Skin epidermis (tissue), 12 donors: ENCODE results near the gene GPR161.
A peak's percentile ranks its signal among the peaks of the same experiment; 100 is the strongest.
"Not testable (repeated sequence)": the region's sequence is repeated elsewhere in the genome, so short reads cannot be mapped to it uniquely, and the experiment has no call there.

Experiments used
- H3K27ac ChIP-seq, 21 experiments: fragments of 200-600 bp; sonication (generic) in 11 of 21; one replicate each; pipeline ENCODE4 v1.5.0; 2020; ENCODE audit warnings: mild to moderate bottlenecking in 3 of 21, inconsistent platforms in 2 of 21, moderate library complexity in 2 of 21
- H3K4me3 ChIP-seq, 7 experiments: fragments of 200-600 bp; sonication (generic) in 2 of 7; one replicate each; pipeline ENCODE4 v1.5.0; 2020; ENCODE audit warnings: inconsistent platforms in 2 of 7, mild to moderate bottlenecking in 2 of 7, moderate library complexity in 1 of 7

The GPR161 gene, protein sequence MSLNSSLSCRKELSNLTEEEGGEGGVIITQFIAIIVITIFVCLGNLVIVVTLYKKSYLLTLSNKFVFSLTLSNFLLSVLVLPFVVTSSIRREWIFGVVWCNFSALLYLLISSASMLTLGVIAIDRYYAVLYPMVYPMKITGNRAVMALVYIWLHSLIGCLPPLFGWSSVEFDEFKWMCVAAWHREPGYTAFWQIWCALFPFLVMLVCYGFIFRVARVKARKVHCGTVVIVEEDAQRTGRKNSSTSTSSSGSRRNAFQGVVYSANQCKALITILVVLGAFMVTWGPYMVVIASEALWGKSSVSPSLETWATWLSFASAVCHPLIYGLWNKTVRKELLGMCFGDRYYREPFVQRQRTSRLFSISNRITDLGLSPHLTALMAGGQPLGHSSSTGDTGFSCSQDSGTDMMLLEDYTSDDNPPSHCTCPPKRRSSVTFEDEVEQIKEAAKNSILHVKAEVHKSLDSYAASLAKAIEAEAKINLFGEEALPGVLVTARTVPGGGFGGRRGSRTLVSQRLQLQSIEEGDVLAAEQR

GRCh38 chr1:168136709-168137514 is at the start of gene GPR161:
Gene GPR161, minus strand, starts transcription at chr1:168136930. Its CDS starts 32,080 bp downstream, at chr1:168104850.
- H3K4me3 ChIP-seq = peak within 1 kb of the TSS; percentile 58 to 81 (median 69)
- H3K27ac ChIP-seq = peak within 1 kb of the TSS; percentile 33 to 87 (median 71)

DNA sequence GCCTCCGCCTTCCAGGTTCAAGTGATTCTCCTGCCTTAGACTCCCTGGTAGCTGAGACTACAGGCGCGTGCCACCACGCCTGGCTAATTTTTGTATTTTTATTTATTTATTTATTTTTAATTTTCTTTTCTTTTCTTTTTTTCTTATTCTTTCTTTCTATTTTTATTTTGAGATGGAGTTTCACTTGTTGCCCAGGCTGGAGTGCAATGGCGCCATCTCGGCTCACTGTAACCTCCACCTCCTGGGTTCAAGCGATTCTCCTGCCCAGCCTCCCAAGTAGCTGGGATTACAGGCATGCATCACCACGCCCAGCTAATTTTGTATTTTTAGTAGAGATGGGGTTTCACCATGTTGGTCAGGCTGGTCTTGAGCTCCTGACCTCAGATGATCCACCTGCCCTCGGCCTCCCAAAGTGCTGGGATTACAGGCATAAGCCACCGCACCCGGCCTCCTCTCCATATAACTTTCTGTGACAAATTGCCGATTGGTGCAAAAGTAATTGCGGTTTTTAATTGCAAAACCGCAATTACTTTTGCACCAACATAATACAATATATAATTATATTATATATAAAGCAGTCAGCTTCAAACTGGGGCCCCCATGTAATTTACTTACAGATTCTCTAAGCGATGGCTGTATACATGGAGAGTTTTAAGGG is 44.5 kb upstream of the GPR161 start:
- not testable (repeated sequence) for H3K27ac ChIP-seq, H3K4me3 ChIP-seq

DNA sequence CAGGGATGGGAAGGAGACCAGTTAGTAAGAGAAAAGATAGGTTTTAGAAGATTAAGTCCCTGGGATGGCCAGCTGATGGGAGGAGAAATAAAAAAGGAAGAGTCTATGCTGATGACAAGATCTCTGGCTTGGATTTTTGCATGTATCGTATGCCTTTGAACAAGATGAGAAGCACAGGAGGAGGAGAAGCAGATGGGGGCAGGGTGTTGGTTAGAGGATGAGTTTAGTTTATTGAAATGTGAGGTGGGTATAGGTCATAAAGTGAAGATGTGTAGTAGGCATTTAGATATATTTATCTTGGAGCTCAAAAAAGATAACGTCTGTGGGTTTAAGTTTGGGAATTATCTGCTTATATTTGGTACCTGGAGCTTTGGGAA is 43.4 kb upstream of the GPR161 start:
- H3K4me3 ChIP-seq = peak overlapping the region; percentile 58 to 96 (median 86)
- peak overlapping the region in 17 of 21 experiments; percentile 31 to 96 (median 93) for H3K27ac ChIP-seq

- Histone ChIP-seq H3K27ac (peak overlapping the region; percentile 67 to 96 (median 93)), H3K4me3 (peak overlapping the region; percentile 58 to 96 (median 86))
Observed at GRCh38 chr1:168179438-168180147, 42.9 kb upstream of the GPR161 start.

DNA sequence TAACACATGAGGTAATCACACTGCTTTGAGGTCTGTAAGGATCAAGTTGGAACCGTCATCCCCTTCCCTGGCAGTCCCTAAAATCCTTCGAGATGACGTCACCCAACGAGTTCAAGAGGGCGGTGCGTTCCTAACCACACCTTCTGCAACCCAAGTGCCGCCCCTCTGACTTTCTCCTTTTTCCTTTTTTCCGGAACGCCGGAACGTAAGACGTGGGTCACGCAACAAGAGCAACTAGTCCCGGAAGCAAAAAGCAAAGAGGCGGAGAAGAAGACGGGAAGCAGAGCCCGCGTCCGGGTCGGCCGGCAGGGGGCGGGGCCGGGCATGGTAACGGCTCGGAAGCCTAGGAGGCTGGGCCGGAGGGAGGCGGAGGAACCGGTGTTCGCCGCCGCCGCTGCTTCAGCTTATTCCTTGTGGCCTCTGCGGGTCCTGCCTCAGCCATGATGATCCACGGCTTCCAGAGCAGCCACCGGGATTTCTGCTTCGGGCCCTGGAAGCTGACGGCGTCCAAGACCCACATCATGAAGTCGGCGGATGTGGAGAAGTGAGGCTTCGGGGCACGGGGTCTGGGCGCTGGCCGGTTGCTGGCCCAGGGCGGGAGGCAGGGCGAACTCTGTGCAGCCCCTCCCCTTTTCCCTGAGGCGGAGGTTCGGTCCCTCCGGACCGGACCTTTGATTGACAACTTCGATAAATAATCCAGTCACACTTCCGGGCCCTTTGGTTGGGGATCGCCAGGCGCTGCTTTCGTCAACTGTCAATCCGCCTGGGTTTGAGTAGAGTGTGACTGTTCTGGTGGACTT is 42.1 kb upstream of the GPR161 start, which contains the start of gene TIPRL:
TIPRL (plus strand) TSS at position 325 of the 800 bp plus-strand sequence; CDS start at position 441, 116 bp downstream.
- peak within 1 kb of the TSS; percentile 58 to 96 (median 86) for H3K4me3 ChIP-seq

DNA sequence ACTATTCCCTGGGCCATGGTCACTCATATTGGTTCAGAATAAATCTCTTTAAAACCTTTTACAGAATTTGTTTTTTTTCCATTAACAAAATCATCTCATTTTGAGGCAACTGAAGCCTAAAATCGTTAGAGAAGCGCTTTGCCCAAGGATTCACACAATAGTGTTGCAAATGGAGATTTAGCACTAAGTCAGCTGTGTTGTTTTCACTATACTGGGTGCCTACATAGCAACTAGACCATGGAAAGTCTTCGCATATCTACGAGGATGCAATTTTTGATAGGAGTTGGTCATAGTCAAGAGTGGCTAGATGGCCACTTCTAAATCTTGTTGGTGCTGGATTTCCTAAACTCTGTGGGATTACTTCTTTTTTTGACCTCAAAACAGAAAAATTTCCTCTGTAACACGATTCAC is 41.5 kb upstream of the GPR161 start:
- peak overlapping the region; percentile 58 to 96 (median 86) for H3K4me3 ChIP-seq

More for the DNA sequence above, 42.1 kb upstream of the GPR161 start, which contains the start of gene TIPRL:
- H3K27ac ChIP-seq = peak within 1 kb of the TSS; percentile 67 to 96 (median 93)

GRCh38 chr1:168172250-168172915 is 35.7 kb upstream of the GPR161 start:
- no peak overlapping the region for H3K27ac ChIP-seq
- no peak overlapping the region for H3K4me3 ChIP-seq

More for the DNA sequence above, 41.5 kb upstream of the GPR161 start:
- peak overlapping the region in 19 of 21 experiments; percentile 50 to 96 (median 93) for H3K27ac ChIP-seq

GRCh38 chr1:168170564-168171508 is 34.1 kb upstream of the GPR161 start:
- Histone ChIP-seq H3K4me3 (no peak overlapping the region), H3K27ac (no peak overlapping the region)

DNA sequence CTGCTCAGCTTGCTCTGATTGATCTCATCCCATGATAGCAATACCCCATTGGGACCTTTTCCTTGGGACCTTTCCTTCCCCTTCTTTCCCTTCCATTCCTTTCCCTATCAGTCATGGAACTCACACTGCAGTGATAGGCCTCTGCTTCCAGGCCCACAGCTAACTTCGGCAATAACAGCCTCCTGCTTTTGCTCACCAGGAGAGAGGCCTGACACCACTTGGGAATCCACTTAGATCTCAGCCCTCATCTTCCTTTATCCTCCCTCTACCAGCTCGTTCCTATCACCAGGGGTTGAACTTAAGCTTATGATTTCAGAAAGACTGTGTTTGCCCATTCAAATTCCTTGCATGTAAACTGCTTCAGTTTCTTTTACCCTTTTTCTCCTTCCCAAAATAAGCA is 31.1 kb upstream of the GPR161 start:
- Histone ChIP-seq H3K27ac (no peak overlapping the region), H3K4me3 (no peak overlapping the region)

- no peak overlapping the region for H3K4me3 ChIP-seq
- no peak overlapping the region for H3K27ac ChIP-seq
Observed at GRCh38 chr1:168164771-168165170, 28.0 kb upstream of the GPR161 start.

GRCh38 chr1:168163670-168164069 is 26.9 kb upstream of the GPR161 start:
- no peak overlapping the region for H3K27ac ChIP-seq
- no peak overlapping the region for H3K4me3 ChIP-seq

GRCh38 chr1:168161459-168161858 is 24.7 kb upstream of the GPR161 start:
- Histone ChIP-seq H3K27ac (no peak overlapping the region), H3K4me3 (no peak overlapping the region)

- no peak overlapping the region for H3K27ac ChIP-seq
- no peak overlapping the region for H3K4me3 ChIP-seq
Observed at GRCh38 chr1:168159979-168160378, 23.2 kb upstream of the GPR161 start.

GRCh38 chr1:168159251-168159650 is 22.5 kb upstream of the GPR161 start:
- Histone ChIP-seq H3K27ac (no peak overlapping the region), H3K4me3 (no peak overlapping the region)

- H3K27ac ChIP-seq = no peak overlapping the region
- H3K4me3 ChIP-seq = no peak overlapping the region
Observed at GRCh38 chr1:168157638-168158037, 20.9 kb upstream of the GPR161 start.

DNA sequence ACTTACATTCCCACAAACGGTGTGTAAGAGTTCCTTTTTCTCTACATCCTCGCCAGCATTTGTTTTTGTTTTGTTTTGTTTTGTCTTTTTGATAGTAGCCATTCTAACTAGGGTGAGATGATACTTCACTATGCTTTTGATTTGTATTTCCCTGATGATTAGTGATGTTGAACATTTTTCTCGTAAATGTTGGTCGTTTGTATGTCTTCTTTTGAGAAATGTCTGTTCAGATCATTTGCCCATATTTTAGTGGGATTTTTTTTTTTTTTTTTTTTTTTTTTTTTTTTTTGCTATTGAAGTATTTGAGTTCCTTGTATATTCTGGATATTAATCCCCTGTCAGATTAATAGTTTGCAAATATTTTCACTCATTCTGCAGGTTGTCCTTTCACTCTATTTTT is 19.2 kb upstream of the GPR161 start:
- H3K4me3 ChIP-seq = no peak overlapping the region
- no peak overlapping the region for H3K27ac ChIP-seq

DNA sequence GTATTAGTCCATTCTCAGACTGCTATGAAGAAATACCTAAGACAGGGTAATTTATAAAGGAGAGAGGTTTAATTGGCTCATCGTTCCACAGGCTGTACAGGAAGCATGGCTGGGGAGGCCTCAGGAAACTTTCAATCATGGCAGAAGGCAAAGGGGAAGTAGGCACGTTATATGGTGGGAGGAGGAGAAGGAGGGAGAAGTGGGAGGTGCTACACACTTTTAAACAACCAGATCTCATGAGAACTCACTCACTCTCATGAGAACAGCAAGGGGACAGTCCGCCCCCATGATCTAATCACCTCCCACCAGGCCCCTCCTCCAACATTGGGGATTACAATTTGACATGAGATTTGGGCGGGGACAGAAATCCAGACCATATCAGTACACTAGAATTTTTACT is 18.0 kb upstream of the GPR161 start:
- not testable (repeated sequence) for H3K27ac ChIP-seq, H3K4me3 ChIP-seq
